Measurements from ENCODE around the gene NR5A2. TPM values are rescaled to one million over a fixed set of nuclear protein-coding genes. Genes with fewer than 3 reads are reported as not detected.

The NR5A2 gene
- total and polyA plus RNA-seq, 10 of the 15 experiments (the other 5 are each of a cell fraction or from before 2014, with no cell fraction given), result 0.02 to 0.60 (median 0.15) TPM; not detected in 1

DNA sequence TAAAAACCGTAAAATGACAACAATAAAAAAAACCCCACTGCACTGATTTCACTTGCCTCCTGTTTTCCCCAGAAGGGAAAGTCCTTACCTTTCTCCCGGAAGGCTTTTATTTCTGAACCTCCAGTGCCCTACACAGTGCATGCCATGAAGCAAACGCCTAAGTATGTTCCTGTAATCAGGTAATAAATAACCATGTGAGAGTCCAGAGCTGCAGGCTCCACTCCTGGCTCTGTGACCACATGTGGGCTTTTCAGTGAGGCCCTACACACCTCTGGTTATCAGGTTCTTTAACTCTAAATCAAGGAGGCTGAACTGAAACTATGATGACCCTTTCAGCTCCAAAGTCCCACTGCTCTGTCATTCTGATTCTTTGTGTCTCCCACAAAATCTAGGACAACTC lies 20.8 kb upstream of the NR5A2 start:
- BruUV-seq (replicated peaks), result no TSS peak
- Histone ChIP-seq H3K27ac (ENCODE audit: control insufficient read depth, insufficient read depth) (no peak overlapping the region), H2AFZ (ENCODE audit: control insufficient read depth, low read depth, low read length) (no peak overlapping the region), H3K79me2 (ENCODE audit: control insufficient read depth, insufficient read depth, low read length) (no peaks in the 10 kb centered on the region), H3K27me3 (replicated peaks in 1 of 2; ENCODE audit: control insufficient read depth in 2 of 2, insufficient read depth in 2 of 2, low read length in 1 of 2) (no peaks in the 10 kb centered on the region; a peak in 2 of 4 replicates), H3K4me1 (ENCODE audit: control insufficient read depth, insufficient read depth, low read length) (no peaks in the 10 kb centered on the region), H3K4me2 (ENCODE audit: control insufficient read depth, insufficient read depth) (no peak overlapping the region), H4K20me1 (ENCODE audit: control insufficient read depth, insufficient read depth) (no peaks in the 10 kb centered on the region; the same call in 1 of the 2 replicates), H3K36me3 (ENCODE audit: control insufficient read depth in 2 of 2, insufficient read depth in 2 of 2, low read length in 1 of 2) (no peaks in the 10 kb centered on the region), H3K4me3 (no peak overlapping the region), H3K9me3 (replicated peaks; ENCODE audit: control insufficient read depth, insufficient read depth, low read length) (no peaks in the 10 kb centered on the region), H3K9ac (ENCODE audit: control insufficient read depth, insufficient read depth, low read length) (no peak overlapping the region)
- no peak for ATAC-seq
- no peak for DNase-seq (ENCODE audit: low read depth, low spot score)
- 27% methylated on average over 3 of the region's 3 CpGs for WGBS (ENCODE audit: insufficient coverage, insufficient replicate concordance, low lambda C conversion rate, missing lambda C conversion rate)
- SMC1A ChIA-PET (ENCODE audit: uncharacterized antibody, unreplicated experiment), result no interaction called here
- CTCF ChIA-PET, result no interaction called here
- FAIRE-seq, result no peak
- in situ Hi-C loops (cut with MboI) (no loop called here), intact Hi-C loops (cut with micrococcal nuclease; ENCODE audit: unreplicated experiment) (no loop called here)
- TF ChIP-seq KLF5 (IDR thresholded peaks at IDR 0.05; ENCODE audit: partially characterized antibody) (no peak), RB1 (IDR thresholded peaks at IDR 0.05; ENCODE audit: borderline replicate concordance) (no peak), CHD1 (IDR thresholded peaks at IDR 0.05; ENCODE audit: low read depth, low read length) (no peak), MEF2B (IDR thresholded peaks at IDR 0.05; ENCODE audit: partially characterized antibody, poor library complexity, severe bottlenecking) (no peak), BRCA1 (IDR thresholded peaks at IDR 0.05; ENCODE audit: low read depth, low read length) (no peak), SMARCA5 (IDR thresholded peaks at IDR 0.05) (no peak), RAD21 (IDR thresholded peaks at IDR 0.05; ENCODE audit: insufficient read depth, low read depth, low read length) (no peak)
- TF ChIP-seq, protein P1, sequence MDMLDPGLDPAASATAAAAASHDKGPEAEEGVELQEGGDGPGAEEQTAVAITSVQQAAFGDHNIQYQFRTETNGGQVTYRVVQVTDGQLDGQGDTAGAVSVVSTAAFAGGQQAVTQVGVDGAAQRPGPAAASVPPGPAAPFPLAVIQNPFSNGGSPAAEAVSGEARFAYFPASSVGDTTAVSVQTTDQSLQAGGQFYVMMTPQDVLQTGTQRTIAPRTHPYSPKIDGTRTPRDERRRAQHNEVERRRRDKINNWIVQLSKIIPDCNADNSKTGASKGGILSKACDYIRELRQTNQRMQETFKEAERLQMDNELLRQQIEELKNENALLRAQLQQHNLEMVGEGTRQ (IDR thresholded peaks at IDR 0.05; ENCODE audit: borderline replicate concordance, low read depth, low read length), result no peak
- RAD21 ChIA-PET (ENCODE audit: unreplicated experiment), result no interaction called here
- POLR2A ChIA-PET, result interaction anchor here (0.6 to 0.7 kb wide), 2 partner anchors 44 to 1661 kb away, joined by 4 to 6 read pairs; no protein-coding TSS in a partner anchor

All from GM12878 (cell line).